Fibroblast of lung (primary cell): Measurements from ENCODE around the gene KNDC1. TPM values are rescaled to one million over a fixed set of nuclear protein-coding genes. Genes with fewer than 3 reads are reported as not detected.

Source experiments
- DNase-seq, 2 donors: peaks; one replicate each; pipeline versions ENCODE4 v3.0.0 to v3.0.0-alpha.2; 2010; ENCODE audit warnings: low read depth in 2 of 2
- H2AFZ ChIP-seq: 2 replicates; pipeline ENCODE4 v1.5.1; 2012; ENCODE audit warnings: low read length, control low read depth, inconsistent platforms
- H3K27ac ChIP-seq: 2 replicates; pipeline ENCODE4 v1.5.1; 2011; ENCODE audit warnings: low read length, control low read depth; ENCODE audit not compliant: insufficient read depth
- H3K27me3 ChIP-seq: 2 replicates; pipeline ENCODE4 v1.5.1; 2011; ENCODE audit warnings: mild to moderate bottlenecking, low read length; ENCODE audit not compliant: control insufficient read depth, insufficient read depth
- H3K36me3 ChIP-seq: 2 replicates; pipeline ENCODE4 v1.5.1; 2011; ENCODE audit warnings: low read length; ENCODE audit not compliant: control insufficient read depth, insufficient read depth
- H3K4me1 ChIP-seq: 2 replicates; pipeline ENCODE4 v1.5.1; 2011; ENCODE audit warnings: low read length; ENCODE audit not compliant: control insufficient read depth, insufficient read depth; ENCODE audit errors: extremely low read depth
- H3K4me2 ChIP-seq: 2 replicates; pipeline ENCODE4 v1.5.1; 2011; ENCODE audit warnings: low read length, control low read depth; ENCODE audit not compliant: insufficient read depth; ENCODE audit errors: extremely low read depth
- H3K4me3 ChIP-seq, 4 experiments: fragments of 200-600 bp in 1 of 4; sonication (generic) in 1 of 4; replicated peaks in 1 of 4; 2 replicates each; pipeline ENCODE4 v1.5.1; 2011 to 2016; ENCODE audit warnings: low read length in 4 of 4, low read depth in 3 of 4, mild to moderate bottlenecking in 3 of 4, control low read depth in 2 of 4, inconsistent platforms in 1 of 4, mixed read lengths in 1 of 4; ENCODE audit not compliant: insufficient read depth in 1 of 4; ENCODE audit errors: control extremely low read depth in 1 of 4
- H3K79me2 ChIP-seq: 2 replicates; pipeline ENCODE4 v1.5.1; 2012; ENCODE audit warnings: mild to moderate bottlenecking, low read length, inconsistent platforms; ENCODE audit not compliant: control insufficient read depth, insufficient read depth
- H3K9ac ChIP-seq: 2 replicates; pipeline ENCODE4 v1.5.1; 2011; ENCODE audit warnings: mild to moderate bottlenecking, low read length, control low read depth; ENCODE audit not compliant: insufficient read depth
- H3K9me3 ChIP-seq: 2 replicates; pipeline ENCODE4 v1.5.1; 2012; ENCODE audit warnings: low read depth, low read length; ENCODE audit not compliant: control insufficient read depth, insufficient read depth
- H4K20me1 ChIP-seq: 2 replicates; pipeline ENCODE4 v1.5.1; 2011; ENCODE audit warnings: low read length; ENCODE audit not compliant: control insufficient read depth, insufficient read depth; ENCODE audit errors: extremely low read depth
- EZH2 ChIP-seq: IDR thresholded peaks from 2 replicates; pipeline ENCODE4 v1.5.1; 2012; ENCODE audit warnings: low read length, control low read depth, mild to moderate bottlenecking; ENCODE audit errors: missing control alignments
- polyA plus RNA-seq, 2 donors: library from polyadenylated mRNA; depleted of rRNA in 1 of 2; stranded (reverse) in 1 of 2; unstranded in 1 of 2; fragments of >200 nt; gene quantifications; 2 replicates each; pipeline ENCODE4 v1.2.1, GENCODE V29; 2011 to 2012; ENCODE audit warnings: missing spikeins in 1 of 2
- total RNA-seq: library from RNA; depleted of rRNA; stranded (reverse); fragments of >200 nt; gene quantifications from 2 replicates; pipeline ENCODE4 v1.2.1, GENCODE V29; 2014
- TF ChIP-seq, protein P1 (sequence below), 2 donors: IDR thresholded peaks in 1 of 2; conservative IDR thresholded peaks in 1 of 2; 1 replicate in 1 of 2; 2 replicates in 1 of 2; pipeline ENCODE4 v1.5.1; 2011 to 2012; ENCODE audit warnings: low read length in 2 of 2, control low read depth in 1 of 2, inconsistent platforms in 1 of 2, low read depth in 1 of 2, mild to moderate bottlenecking in 1 of 2

Gene KNDC1
- total and polyA plus RNA-seq, 2 donors (not counting 1 experiment from before 2014, with no cell fraction given): 0.20 to 0.50 TPM

DNA sequence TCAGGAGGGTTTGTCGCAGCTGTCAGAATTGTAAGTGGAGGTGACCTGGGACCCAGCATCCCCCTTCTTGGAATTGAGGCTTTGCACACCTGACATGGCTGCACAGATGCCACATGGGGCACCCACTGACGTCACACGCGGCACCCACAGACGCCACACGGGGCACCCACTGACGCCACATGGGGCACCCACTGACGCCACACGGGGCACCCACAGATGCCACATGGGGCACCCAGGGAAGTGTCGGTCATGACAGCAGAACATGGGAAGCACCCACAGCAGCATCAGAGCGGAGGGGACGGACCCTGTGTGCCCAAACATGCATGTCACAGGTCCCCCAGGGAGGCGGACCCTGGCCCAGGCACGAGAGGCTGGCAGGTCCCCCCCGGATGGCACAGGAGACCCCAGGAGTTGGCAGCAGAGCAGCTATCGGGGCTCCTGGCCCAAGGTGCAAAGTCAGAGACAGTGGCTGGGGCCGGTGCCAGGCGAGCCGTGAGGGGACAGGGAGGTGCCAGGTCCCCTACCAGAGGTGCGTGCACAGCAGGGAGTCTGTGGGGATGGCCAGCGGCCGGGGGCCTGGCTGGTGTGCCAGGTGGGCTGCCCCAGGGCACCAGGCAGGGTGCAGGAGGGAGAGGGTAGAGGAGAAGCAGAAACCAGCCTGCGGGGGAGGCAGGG lies 21.1 kb downstream of the KNDC1 start:
- Histone ChIP-seq H3K9me3 (peaks cover 14% of the 10 kb centered on the region), H3K36me3 (no peaks in the 10 kb centered on the region), H3K4me2 (no peak overlapping the region), H3K4me1 (no peaks in the 10 kb centered on the region), H4K20me1 (no peaks in the 10 kb centered on the region), H3K4me3 (no peak overlapping the region), H3K9ac (no peak overlapping the region), H3K27me3 (no peaks in the 10 kb centered on the region), H2AFZ (no peak overlapping the region), H3K79me2 (no peaks in the 10 kb centered on the region), H3K27ac (no peak overlapping the region)
- no peak for TF ChIP-seq EZH2
- TF ChIP-seq, protein P1, sequence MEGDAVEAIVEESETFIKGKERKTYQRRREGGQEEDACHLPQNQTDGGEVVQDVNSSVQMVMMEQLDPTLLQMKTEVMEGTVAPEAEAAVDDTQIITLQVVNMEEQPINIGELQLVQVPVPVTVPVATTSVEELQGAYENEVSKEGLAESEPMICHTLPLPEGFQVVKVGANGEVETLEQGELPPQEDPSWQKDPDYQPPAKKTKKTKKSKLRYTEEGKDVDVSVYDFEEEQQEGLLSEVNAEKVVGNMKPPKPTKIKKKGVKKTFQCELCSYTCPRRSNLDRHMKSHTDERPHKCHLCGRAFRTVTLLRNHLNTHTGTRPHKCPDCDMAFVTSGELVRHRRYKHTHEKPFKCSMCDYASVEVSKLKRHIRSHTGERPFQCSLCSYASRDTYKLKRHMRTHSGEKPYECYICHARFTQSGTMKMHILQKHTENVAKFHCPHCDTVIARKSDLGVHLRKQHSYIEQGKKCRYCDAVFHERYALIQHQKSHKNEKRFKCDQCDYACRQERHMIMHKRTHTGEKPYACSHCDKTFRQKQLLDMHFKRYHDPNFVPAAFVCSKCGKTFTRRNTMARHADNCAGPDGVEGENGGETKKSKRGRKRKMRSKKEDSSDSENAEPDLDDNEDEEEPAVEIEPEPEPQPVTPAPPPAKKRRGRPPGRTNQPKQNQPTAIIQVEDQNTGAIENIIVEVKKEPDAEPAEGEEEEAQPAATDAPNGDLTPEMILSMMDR (conservative IDR thresholded peaks at IDR 0.05 in 1 of 2, IDR thresholded peaks at IDR 0.05 in 1 of 2; ENCODE audit: low read depth in 1 of 2, low read length in 2 of 2): no peak
- no peak for DNase-seq

DNA sequence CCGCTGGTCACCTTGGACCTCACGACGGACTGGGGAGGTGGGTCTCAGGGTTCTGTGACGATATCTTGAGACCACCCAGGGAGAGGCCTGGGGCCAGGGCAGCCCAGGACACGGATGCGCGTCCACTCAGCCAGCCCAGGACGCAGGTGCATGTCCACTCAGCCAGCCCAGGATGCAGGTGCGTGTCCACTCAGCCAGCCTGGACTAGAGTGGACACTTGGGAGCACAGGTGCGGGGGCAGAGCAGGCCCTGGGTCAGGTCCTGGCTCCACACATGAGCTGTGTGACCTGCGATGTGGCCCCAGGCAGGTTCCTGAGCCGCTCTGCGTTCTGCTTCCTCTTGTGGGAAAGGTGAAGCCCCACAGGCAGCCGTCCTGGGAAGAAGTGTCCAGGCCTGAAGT lies 22.2 kb downstream of the KNDC1 start:
- Histone ChIP-seq H3K9me3 (peaks cover 11% of the 10 kb centered on the region), H3K4me3 (no peak overlapping the region), H3K36me3 (no peaks in the 10 kb centered on the region), H3K79me2 (no peaks in the 10 kb centered on the region), H3K4me1 (no peaks in the 10 kb centered on the region), H3K27me3 (no peaks in the 10 kb centered on the region), H2AFZ (no peak overlapping the region), H3K4me2 (no peak overlapping the region), H3K9ac (no peak overlapping the region), H4K20me1 (no peaks in the 10 kb centered on the region), H3K27ac (no peak overlapping the region)
- TF ChIP-seq, protein P1 (conservative IDR thresholded peaks at IDR 0.05 in 1 of 2, IDR thresholded peaks at IDR 0.05 in 1 of 2; ENCODE audit: low read depth in 1 of 2, low read length in 2 of 2): no peak
- no peak for TF ChIP-seq EZH2
- no peak for DNase-seq

DNA sequence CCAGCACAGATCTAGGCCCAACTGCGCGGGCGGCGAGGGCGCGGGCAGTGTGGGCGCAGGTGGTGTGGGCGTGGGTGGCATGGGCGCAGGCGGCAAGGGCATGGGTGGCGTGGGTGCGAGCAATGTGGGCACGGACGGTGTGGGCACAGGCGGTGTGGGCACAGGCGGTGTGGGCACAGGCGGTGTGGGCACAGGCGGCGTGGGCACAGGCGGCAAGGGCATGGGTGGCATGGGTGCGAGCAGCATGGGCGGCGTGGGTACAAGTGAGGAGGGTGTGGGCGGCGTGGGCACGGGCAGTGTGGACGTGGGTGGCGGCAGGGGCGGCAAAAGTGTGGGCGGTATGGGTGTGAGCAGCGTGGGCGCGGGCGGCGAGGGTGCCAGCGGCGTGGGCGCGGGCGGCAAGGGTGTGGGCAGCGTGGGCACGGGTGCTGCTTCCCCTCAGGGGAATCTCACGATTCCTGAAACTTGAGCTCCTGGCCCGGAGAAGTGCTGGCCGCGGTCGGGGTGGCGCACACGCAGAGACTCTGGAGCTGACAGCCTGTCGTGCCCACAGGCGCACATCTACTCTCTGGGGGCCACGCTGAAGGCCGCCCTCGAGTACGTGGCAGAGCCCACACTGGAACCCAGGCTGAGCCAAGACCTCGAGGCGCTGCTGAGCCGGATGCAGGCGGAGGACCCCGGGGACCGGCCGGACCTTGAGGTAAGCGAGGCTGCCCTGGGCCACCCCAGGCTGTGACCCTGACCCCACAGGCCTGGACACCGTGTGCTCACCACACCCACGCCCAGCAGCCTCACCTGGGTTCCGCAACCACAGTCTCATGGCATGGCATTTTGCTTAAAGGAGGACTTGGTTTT lies 23.0 kb downstream of the KNDC1 start:
- Histone ChIP-seq H3K9me3 (peaks cover 3% of the 10 kb centered on the region), H3K27ac (no peak overlapping the region), H4K20me1 (no peaks in the 10 kb centered on the region), H3K9ac (no peak overlapping the region), H3K4me1 (no peaks in the 10 kb centered on the region), H3K4me3 (no peak overlapping the region), H3K4me2 (no peak overlapping the region), H2AFZ (no peak overlapping the region), H3K36me3 (no peaks in the 10 kb centered on the region), H3K79me2 (no peaks in the 10 kb centered on the region), H3K27me3 (no peaks in the 10 kb centered on the region)
- DNase-seq: no peak
- TF ChIP-seq, protein P1 (conservative IDR thresholded peaks at IDR 0.05 in 1 of 2, IDR thresholded peaks at IDR 0.05 in 1 of 2; ENCODE audit: low read depth in 1 of 2, low read length in 2 of 2): no peak
- no peak for TF ChIP-seq EZH2
